ENCODE data around the gene LNX2.

LNX2 gene

GRCh38 chr13:27516103-27516502 is 104.2 kb downstream of the LNX2 start:
- no peak overlapping the region for H3K4me3 ChIP-seq (replicated peaks; ENCODE audit: low read depth, low read length)
- DNase-seq (ENCODE audit: extremely low read depth, low read depth), result no peak
- TF ChIP-seq CTCF (IDR thresholded peaks at IDR 0.05; ENCODE audit: low read depth, low read length, missing control alignments), result no peak

DNA sequence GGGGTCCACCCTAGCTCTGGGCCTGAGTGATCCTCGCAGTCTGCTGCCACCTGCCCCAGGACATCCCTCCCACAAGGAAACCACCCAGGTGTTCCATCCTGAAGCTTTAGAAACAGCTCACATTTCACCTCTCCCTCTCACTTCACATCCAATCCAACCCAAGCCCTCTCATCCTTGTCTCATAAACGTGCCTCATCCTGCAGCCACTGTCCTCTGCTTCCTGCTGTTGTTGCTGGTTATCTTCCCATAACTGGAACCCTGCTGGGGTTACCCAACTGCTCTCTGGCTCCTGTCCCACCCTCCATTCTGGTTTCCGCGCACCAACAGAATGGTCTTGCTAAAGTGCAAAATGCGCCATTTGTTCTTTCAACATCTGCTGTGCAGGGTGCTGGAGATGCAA is 110.2 kb downstream of the LNX2 start:
- no peak overlapping the region for H3K4me3 ChIP-seq (replicated peaks; ENCODE audit: low read depth, low read length)
- TF ChIP-seq CTCF (IDR thresholded peaks at IDR 0.05; ENCODE audit: low read depth, low read length, missing control alignments), result no peak
- no peak for DNase-seq (ENCODE audit: extremely low read depth, low read depth)

DNA sequence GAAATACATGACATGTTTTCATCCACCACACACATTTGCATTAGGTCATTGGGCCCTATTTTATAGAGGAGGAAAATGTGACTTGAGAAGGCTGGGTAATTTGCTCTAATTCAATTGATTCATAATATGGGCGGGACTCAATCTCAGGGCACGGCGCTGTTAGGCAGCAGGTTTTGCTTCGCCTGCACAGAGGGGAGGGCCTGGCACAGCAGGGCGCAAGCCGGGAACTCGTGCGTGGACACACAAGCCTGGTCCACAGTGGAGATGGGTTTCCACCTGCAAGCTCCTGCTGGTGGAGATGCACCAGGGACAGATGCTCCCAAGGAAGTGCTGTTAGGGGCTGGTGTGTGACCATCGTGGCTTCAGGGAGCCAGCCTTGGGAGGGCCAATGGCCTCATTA is 111.5 kb downstream of the LNX2 start:
- no peak for DNase-seq (ENCODE audit: extremely low read depth, low read depth)
- no peak overlapping the region for H3K4me3 ChIP-seq (replicated peaks; ENCODE audit: low read depth, low read length)
- no peak for TF ChIP-seq CTCF (IDR thresholded peaks at IDR 0.05; ENCODE audit: low read depth, low read length, missing control alignments)

- DNase-seq (ENCODE audit: extremely low read depth, low read depth), result no peak
- TF ChIP-seq CTCF (IDR thresholded peaks at IDR 0.05; ENCODE audit: low read depth, low read length, missing control alignments), result no peak
- no peak overlapping the region for H3K4me3 ChIP-seq (replicated peaks; ENCODE audit: low read depth, low read length)
Measured at GRCh38 chr13:27505792-27506191, 114.5 kb downstream of the LNX2 start.

- H3K4me3 ChIP-seq (replicated peaks; ENCODE audit: low read depth, low read length), result no peak overlapping the region
- TF ChIP-seq CTCF (IDR thresholded peaks at IDR 0.05; ENCODE audit: low read depth, low read length, missing control alignments), result no peak
- DNase-seq (ENCODE audit: extremely low read depth, low read depth), result no peak
Measured at GRCh38 chr13:27504868-27505194, 115.5 kb downstream of the LNX2 start.

- H3K4me3 ChIP-seq (replicated peaks; ENCODE audit: low read depth, low read length), result no peak overlapping the region
- TF ChIP-seq CTCF (IDR thresholded peaks at IDR 0.05; ENCODE audit: low read depth, low read length, missing control alignments), result no peak
- no peak for DNase-seq (ENCODE audit: extremely low read depth, low read depth)
Measured at GRCh38 chr13:27504128-27504867, 116.0 kb downstream of the LNX2 start.
